IMR-90 (cell line): ENCODE data around the gene GMPR. TPM values are rescaled to one million over a fixed set of nuclear protein-coding genes. Genes with fewer than 3 reads are reported as not detected.

ENCODE experiments used
- ATAC-seq: fragments of 200-7000 bp; cut with Tn5 transposase; 2 replicates; pipeline ENCODE4 v1.9.1; 2020; ENCODE audit warnings: low read depth, mild to moderate bottlenecking, moderate library complexity
- BruUV-seq: library from RNA; stranded (reverse); fragments of 400-500 nt; replicated peaks from 2 replicates; lab custom pipeline; 2021; lab: Mats Ljungman, UMichigan
- CTCF ChIA-PET: fragments of 300-600 bp; formaldehyde crosslinking; extraction: SDS; loops from one replicate; lab custom pipeline; 2021; ENCODE audit warnings: antibody characterized with exemption; lab: Yijun Ruan, JAX
- POLR2A ChIA-PET: fragments of 300-600 bp; sonication (Branson Sonifier 250); formaldehyde crosslinking; loops from one replicate; lab custom pipeline; 2022; ENCODE audit warnings: antibody characterized with exemption; ENCODE audit not compliant: unreplicated experiment; lab: Charles Lee
- DNase-seq: peaks from one replicate; pipeline ENCODE4 v3.0.0; 2013
- H2AFZ ChIP-seq: replicated peaks from 2 replicates; pipeline ENCODE3; 2013; ENCODE audit warnings: low read length, mild to moderate bottlenecking; ENCODE audit not compliant: poor library complexity
- H2AK5ac ChIP-seq: 2 replicates; pipeline ENCODE4 v1.6.1; 2013; ENCODE audit warnings: low read depth, low read length, inconsistent platforms
- H2AK9ac ChIP-seq: replicated peaks from 2 replicates; pipeline ENCODE3; 2013; ENCODE audit warnings: mild to moderate bottlenecking, low read depth, low read length, moderate library complexity; ENCODE audit not compliant: poor library complexity
- H2BK120ac ChIP-seq: 2 replicates; pipeline ENCODE4 v1.6.1; 2013; ENCODE audit warnings: low read depth, low read length, inconsistent platforms
- H2BK15ac ChIP-seq: 3 replicates; pipeline ENCODE4 v1.6.1; 2013; ENCODE audit warnings: low read depth, low read length, inconsistent platforms
- H2BK20ac ChIP-seq: 2 replicates; pipeline ENCODE4 v1.6.1; 2013; ENCODE audit warnings: low read depth, mild to moderate bottlenecking, inconsistent platforms, low read length, moderate library complexity
- H2BK5ac ChIP-seq: 2 replicates; pipeline ENCODE4 v1.6.1; 2013; ENCODE audit warnings: mild to moderate bottlenecking, low read depth, low read length, inconsistent platforms; ENCODE audit not compliant: poor library complexity, severe bottlenecking
- H3K14ac ChIP-seq: replicated peaks from 2 replicates; pipeline ENCODE4 v1.6.1; 2013; ENCODE audit warnings: low read depth, low read length, inconsistent platforms
- H3K18ac ChIP-seq: 2 replicates; pipeline ENCODE4 v1.6.1; 2013; ENCODE audit warnings: low read depth, low read length, control low read depth
- H3K23ac ChIP-seq: 2 replicates; pipeline ENCODE4 v1.6.1; 2013; ENCODE audit warnings: low read depth, low read length, inconsistent platforms
- H3K27ac ChIP-seq: 2 replicates; pipeline ENCODE4 v1.5.1; 2013; ENCODE audit warnings: mild to moderate bottlenecking, control low read depth, low read length; ENCODE audit not compliant: insufficient read depth
- H3K27me3 ChIP-seq: 2 replicates; pipeline ENCODE4 v1.6.1; 2013; ENCODE audit warnings: low read length; ENCODE audit not compliant: control insufficient read depth, insufficient read depth
- H3K36me3 ChIP-seq: 2 replicates; pipeline ENCODE4 v1.6.1; 2013; ENCODE audit warnings: low read length, mixed read lengths; ENCODE audit not compliant: control insufficient read depth, insufficient read depth
- H3K4ac ChIP-seq: 2 replicates; pipeline ENCODE4 v1.6.1; 2013; ENCODE audit warnings: low read depth, low read length, inconsistent platforms
- H3K4me1 ChIP-seq: 2 replicates; pipeline ENCODE4 v1.6.1; 2013; ENCODE audit warnings: low read length, mixed read lengths; ENCODE audit not compliant: control insufficient read depth, insufficient read depth
- H3K4me2 ChIP-seq: 2 replicates; pipeline ENCODE4 v1.6.1; 2013; ENCODE audit warnings: low read depth, mild to moderate bottlenecking, control low read depth, low read length, moderate library complexity
- H3K4me3 ChIP-seq: 2 replicates; pipeline ENCODE4 v1.5.1; 2013; ENCODE audit warnings: low read depth, mild to moderate bottlenecking, control low read depth, low read length, moderate library complexity; ENCODE audit not compliant: insufficient read depth
- H3K56ac ChIP-seq: 2 replicates; pipeline ENCODE4 v1.6.1; 2013; ENCODE audit warnings: low read length, inconsistent platforms; ENCODE audit not compliant: insufficient read depth; ENCODE audit errors: extremely low read depth
- H3K79me1 ChIP-seq, 2 experiments: 2 replicates each; pipeline ENCODE4 v1.6.1; 2013; ENCODE audit warnings: low read length in 2 of 2, inconsistent platforms in 1 of 2, low read depth in 1 of 2
- H3K9ac ChIP-seq: 2 replicates; pipeline ENCODE4 v1.6.1; 2013; ENCODE audit warnings: low read depth, low read length, control low read depth
- H3K9me1 ChIP-seq: 2 replicates; pipeline ENCODE4 v1.6.1; 2013; ENCODE audit warnings: low read length, inconsistent platforms; ENCODE audit not compliant: insufficient read depth
- H3K9me3 ChIP-seq: 2 replicates; pipeline ENCODE4 v1.6.1; 2013; ENCODE audit warnings: low read length; ENCODE audit not compliant: control insufficient read depth, insufficient read depth
- H4K20me1 ChIP-seq: 2 replicates; pipeline ENCODE4 v1.6.1; 2013; ENCODE audit warnings: low read length, inconsistent platforms; ENCODE audit not compliant: insufficient read depth
- H4K5ac ChIP-seq: 2 replicates; pipeline ENCODE4 v1.6.1; 2013; ENCODE audit warnings: mild to moderate bottlenecking, low read depth, low read length, control low read depth
- H4K8ac ChIP-seq, 2 experiments: 2 replicates each; pipeline ENCODE4 v1.6.1; 2013; ENCODE audit warnings: low read depth in 2 of 2, low read length in 2 of 2, control low read depth in 1 of 2, inconsistent platforms in 1 of 2
- H4K91ac ChIP-seq: 2 replicates; pipeline ENCODE4 v1.6.1; 2013; ENCODE audit warnings: low read depth, low read length, inconsistent platforms; ENCODE audit not compliant: insufficient read depth
- FOS ChIP-seq: fragments of 150-350 bp; IDR thresholded peaks from 2 replicates; pipeline ENCODE4 v1.6.1; 2016; ENCODE audit warnings: low read depth, low read length
- MAFK ChIP-seq: IDR thresholded peaks from 2 replicates; pipeline ENCODE4 v1.6.1; 2012; ENCODE audit warnings: low read depth, low read length, improper control_type of control experiment
- NFE2L2 ChIP-seq: fragments of 150-350 bp; IDR thresholded peaks from 2 replicates; pipeline ENCODE4 v1.6.1; 2016; ENCODE audit warnings: low read depth, mild to moderate bottlenecking, low read length
- RCOR1 ChIP-seq: IDR thresholded peaks from 2 replicates; pipeline ENCODE4 v1.6.1; 2012; ENCODE audit warnings: mild to moderate bottlenecking, low read length, improper control_type of control experiment; ENCODE audit not compliant: insufficient replicate concordance
- SMC3 ChIP-seq: fragments of 150-350 bp; IDR thresholded peaks from 2 replicates; pipeline ENCODE4 v1.6.1; 2016; ENCODE audit warnings: low read depth, mild to moderate bottlenecking, antibody characterized with exemption, low read length, moderate library complexity
- WGBS, 2 experiments: methylation state at CpG; one replicate each; pipeline versions ENCODE4 v1.1.5 to v1.1.7; 2013; ENCODE audit warnings: missing lambda C conversion rate in 2 of 2; ENCODE audit not compliant: insufficient read length in 1 of 2; ENCODE audit errors: extremely low coverage in 2 of 2; 5-methylcytosine and 5-hydroxymethylcytosine counted together
- dilution Hi-C: fragments of 300-500 bp; cut with HindIII; formaldehyde crosslinking; loops from one replicate; pipeline ENCODE4 v1.14.3; 2018; ENCODE audit warnings: low sequenced_read_pairs; ENCODE audit not compliant: unreplicated experiment
- in situ Hi-C: fragments of 300-500 bp; cut with MboI; formaldehyde crosslinking; loops from 3 replicates; pipeline ENCODE4 v1.14.3; 2019; ENCODE audit warnings: low sequenced_read_pairs, inconsistent platforms, mixed read lengths
- intact Hi-C: fragments of 100-400 bp; cut with micrococcal nuclease; formaldehyde crosslinking; loops from 2 replicates; pipeline ENCODE4 v1.10.0; 2022
- polyA plus RNA-seq, 3 experiments: library from polyadenylated mRNA; depleted of rRNA; stranded (reverse); fragments of >200 nt; gene quantifications; 2 replicates each; pipeline ENCODE4 v1.2.3, GENCODE V29; 2012; ENCODE audit warnings: low replicate concordance in 1 of 3
- total RNA-seq: library from RNA; depleted of rRNA; stranded (reverse); fragments of >200 nt; gene quantifications from 2 replicates; pipeline ENCODE4 v1.2.3, GENCODE V29; 2012

GMPR gene
- total and polyA plus RNA-seq, 2 of the 4 experiments (the other 2 are of a cell fraction) = 6.3 to 8.6 TPM

GRCh38 chr6:16329233-16329632 lies 90.8 kb downstream of the GMPR start:
- no peak overlapping the region for H2AK9ac ChIP-seq
- H4K5ac ChIP-seq = no peak overlapping the region
- ChIA-PET POLR2A (no interaction called here), CTCF (no interaction called here)
- peaks cover 2 to 7% of the 10 kb centered on the region in 2 experiments; a peak in 3 of 4 replicates for H3K79me1 ChIP-seq
- H3K14ac ChIP-seq = no peak overlapping the region
- H4K20me1 ChIP-seq = 0 out of 2 replicates have a peak, but pooled peaks cover 4% of the 10 kb centered on the region
- H3K27me3 ChIP-seq = no peaks in the 10 kb centered on the region
- no peak overlapping the region for H3K4ac ChIP-seq
- no peak overlapping the region for H4K91ac ChIP-seq
- no peak overlapping the region for H2AFZ ChIP-seq
- no peak for ATAC-seq
- H3K36me3 ChIP-seq = peaks cover 19% of the 10 kb centered on the region
- H2BK15ac ChIP-seq = no peak overlapping the region
- no peak overlapping the region for H3K23ac ChIP-seq
- no peak for TF ChIP-seq MAFK
- TF ChIP-seq SMC3 = no peak
- TF ChIP-seq NFE2L2 = no peak
- TF ChIP-seq FOS = no peak
- TF ChIP-seq RCOR1 = no peak
- no peak for DNase-seq
- no peak overlapping the region for H3K4me2 ChIP-seq
- intact Hi-C loops (no loop called here), dilution Hi-C loops (no loop called here), in situ Hi-C loops (no loop called here)
- H2AK5ac ChIP-seq = no peak overlapping the region
- H3K4me3 ChIP-seq = no peak overlapping the region
- H2BK20ac ChIP-seq = no peak overlapping the region
- peaks cover 5% of the 10 kb centered on the region for H3K9me1 ChIP-seq
- no peak overlapping the region for H3K18ac ChIP-seq
- H3K4me1 ChIP-seq = peaks cover 5% of the 10 kb centered on the region
- BruUV-seq = no TSS peak
- no peaks in the 10 kb centered on the region for H3K9me3 ChIP-seq
- WGBS, 2 experiments = no CpG with 5 or more reads among the region's 6 CpGs
- H3K56ac ChIP-seq = no peak overlapping the region
- H2BK120ac ChIP-seq = no peak overlapping the region
- no peak overlapping the region for H3K9ac ChIP-seq
- no peak overlapping the region for H2BK5ac ChIP-seq
- H4K8ac ChIP-seq = no peak overlapping the region
- no peak overlapping the region for H3K27ac ChIP-seq
